ENCODE measurements around the gene MERTK. TPM values are rescaled to one million over a fixed set of nuclear protein-coding genes. Genes with fewer than 3 reads are reported as not detected.
"Not testable (repeated sequence)": the region's sequence is repeated elsewhere in the genome, so short reads cannot be mapped to it uniquely, and the experiment has no call there.

The MERTK gene
- total RNA-seq, 4 donors from 2014 or later: 13.2 to 47.4 (median 32.3) TPM

- no peaks in the 10 kb centered on the region for H3K9me3 ChIP-seq
- WGBS, 2 donors (ENCODE audit: low coverage in 1 of 2): 84 to 100% methylated on average over 1 to 2 of the region's 2 CpGs
- peaks cover 0 to 48% of the 10 kb centered on the region in 2 donors for H3K36me3 ChIP-seq
- no peak for ATAC-seq
- H3K4me3 ChIP-seq: no peak overlapping the region
- H3K27me3 ChIP-seq: no peaks in the 10 kb centered on the region
- H3K4me1 ChIP-seq: peaks cover 0 to 13% (median 0%) of the 10 kb centered on the region in 3 donors
- TF ChIP-seq POLR2AphosphoS5 (IDR thresholded peaks at IDR 0.05) (no peak), EP300 (IDR thresholded peaks at IDR 0.05) (no peak)
- H3K27ac ChIP-seq: no peak overlapping the region
Measured at GRCh38 chr2:111927723-111928122, 29.3 kb downstream of the MERTK start.

GRCh38 chr2:111930409-111930808 lies 32.0 kb downstream of the MERTK start:
- TF ChIP-seq POLR2A (IDR thresholded peaks at IDR 0.05) (no peak), CTCF (IDR thresholded peaks at IDR 0.05) (no peak), EP300 (IDR thresholded peaks at IDR 0.05) (no peak), POLR2AphosphoS5 (IDR thresholded peaks at IDR 0.05) (no peak)
- Histone ChIP-seq H3K27me3 (no peaks in the 10 kb centered on the region), H3K36me3 (peaks cover 0 to 51% of the 10 kb centered on the region in 2 donors), H3K4me1 (peaks cover 0 to 13% (median 0%) of the 10 kb centered on the region in 3 donors), H3K9me3 (no peaks in the 10 kb centered on the region), H3K4me3 (no peak overlapping the region), H3K27ac (no peak overlapping the region)
- WGBS, 2 donors (ENCODE audit: low coverage in 1 of 2): 73 to 86% methylated on average over 2 to 6 of the region's 6 CpGs
- ATAC-seq: no peak

GRCh38 chr2:111930875-111931274 lies 32.5 kb downstream of the MERTK start:
- H3K9me3 ChIP-seq: no peaks in the 10 kb centered on the region
- H3K4me3 ChIP-seq: no peak overlapping the region
- no peaks in the 10 kb centered on the region for H3K27me3 ChIP-seq
- WGBS, 2 donors (ENCODE audit: low coverage in 1 of 2): 55 to 69% methylated on average over 2 of the region's 2 CpGs
- ATAC-seq: peak; percentile 39
- TF ChIP-seq POLR2AphosphoS5 (IDR thresholded peaks at IDR 0.05) (no peak), EP300 (IDR thresholded peaks at IDR 0.05) (no peak), CTCF (IDR thresholded peaks at IDR 0.05) (no peak), POLR2A (IDR thresholded peaks at IDR 0.05) (no peak)
- H3K36me3 ChIP-seq: peaks cover 0 to 51% of the 10 kb centered on the region in 2 donors
- H3K27ac ChIP-seq: no peak overlapping the region
- peaks cover 0 to 13% (median 0%) of the 10 kb centered on the region in 3 donors for H3K4me1 ChIP-seq

GRCh38 chr2:111932841-111933291 lies 34.5 kb downstream of the MERTK start:
- 80 to 96% methylated on average over 4 of the region's 4 CpGs for WGBS, 2 donors (ENCODE audit: low coverage in 1 of 2)
- no peak for ATAC-seq
- no peaks in the 10 kb centered on the region for H3K9me3 ChIP-seq
- H3K4me3 ChIP-seq: no peak overlapping the region
- H3K36me3 ChIP-seq: peaks cover 0 to 51% of the 10 kb centered on the region in 2 donors
- TF ChIP-seq POLR2AphosphoS5 (IDR thresholded peaks at IDR 0.05) (no peak), CTCF (IDR thresholded peaks at IDR 0.05) (no peak), POLR2A (IDR thresholded peaks at IDR 0.05) (no peak), EP300 (IDR thresholded peaks at IDR 0.05) (no peak)
- no peak overlapping the region for H3K27ac ChIP-seq
- no peaks in the 10 kb centered on the region for H3K27me3 ChIP-seq
- H3K4me1 ChIP-seq: no peaks in the 10 kb centered on the region

GRCh38 chr2:111933900-111934299 lies 35.5 kb downstream of the MERTK start:
- not testable (repeated sequence) for H3K27me3 ChIP-seq, H3K9me3 ChIP-seq, ATAC-seq, H3K4me1 ChIP-seq, H3K27ac ChIP-seq, H3K4me3 ChIP-seq
- WGBS, 2 donors (ENCODE audit: low coverage in 1 of 2): 73 to 97% methylated on average over 4 of the region's 4 CpGs
- H3K36me3 ChIP-seq: peaks cover 0 to 50% of the 10 kb centered on the region in 2 donors

GRCh38 chr2:111936881-111937280 lies 38.5 kb downstream of the MERTK start:
- WGBS, 2 donors (ENCODE audit: low coverage in 1 of 2): 80 to 82% methylated on average over 2 to 4 of the region's 5 CpGs
- H3K36me3 ChIP-seq: peaks cover 0 to 20% of the 10 kb centered on the region in 2 donors
- no peaks in the 10 kb centered on the region for H3K4me1 ChIP-seq
- H3K27me3 ChIP-seq: no peaks in the 10 kb centered on the region
- no peak overlapping the region for H3K27ac ChIP-seq
- H3K4me3 ChIP-seq: no peak overlapping the region
- no peaks in the 10 kb centered on the region for H3K9me3 ChIP-seq
- ATAC-seq: no peak
- TF ChIP-seq CTCF (IDR thresholded peaks at IDR 0.05): no peak
- TF ChIP-seq POLR2A (IDR thresholded peaks at IDR 0.05): no peak
- no peak for TF ChIP-seq POLR2AphosphoS5 (IDR thresholded peaks at IDR 0.05)
- no peak for TF ChIP-seq EP300 (IDR thresholded peaks at IDR 0.05)

Data from gastroesophageal sphincter (tissue), 4 donors.